HEK293 (cell line): Measurements from ENCODE around the gene HERC2.

ENCODE experiments used
- CTCF ChIA-PET: fragments of 350-600 bp; formaldehyde crosslinking; extraction: SDS; loops from one replicate; lab custom pipeline; 2021; ENCODE audit warnings: antibody characterized with exemption; lab: Yijun Ruan, JAX
- POLR2A ChIA-PET: fragments of 300-600 bp; formaldehyde crosslinking; extraction: SDS; loops from one replicate; lab custom pipeline; 2020; ENCODE audit warnings: antibody characterized with exemption, inconsistent platforms; lab: Yijun Ruan, JAX
- H3K27ac ChIP-seq: fragments of 200-500 bp; sonication (Bioruptor generic); 2 replicates; pipeline ENCODE4 v1.5.1; 2014; ENCODE audit warnings: low read depth, low read length, control low read depth, inconsistent platforms; ENCODE audit errors: extremely low read depth
- H3K36me3 ChIP-seq, 2 experiments: fragments of 200-500 bp in 1 of 2; sonication (Bioruptor generic) in 1 of 2; 1 replicate in 1 of 2; 2 replicates in 1 of 2; pipeline ENCODE4 v1.5.1; 2014 to 2017; ENCODE audit warnings: inconsistent platforms in 2 of 2, low read length in 2 of 2; ENCODE audit not compliant: control insufficient read depth in 2 of 2, insufficient read depth in 1 of 2
- H3K4me1 ChIP-seq: fragments of 200-500 bp; sonication (Bioruptor generic); 2 replicates; pipeline ENCODE4 v1.5.1; 2014; ENCODE audit warnings: mild to moderate bottlenecking, low read length, inconsistent platforms; ENCODE audit not compliant: control insufficient read depth, insufficient read depth
- H3K4me3 ChIP-seq: 2 replicates; pipeline ENCODE4 v1.5.1; 2011; ENCODE audit warnings: low read depth, mild to moderate bottlenecking, control low read depth, low read length, moderate library complexity
- H3K9me3 ChIP-seq: fragments of 200-500 bp; sonication (Bioruptor generic); 2 replicates; pipeline ENCODE4 v1.5.1; 2014; ENCODE audit warnings: low read depth, low read length, inconsistent platforms; ENCODE audit not compliant: control insufficient read depth, insufficient read depth
- FEZF1 ChIP-seq: fragments of 450-650 bp; formaldehyde crosslinking; IDR thresholded peaks from 2 replicates; pipeline ENCODE4 v1.5.1; 2016; ENCODE audit warnings: missing biosample characterization, missing genetic modification characterization
- GLI2 ChIP-seq: fragments of 450-650 bp; formaldehyde crosslinking; IDR thresholded peaks from 2 replicates; pipeline ENCODE4; 2017; ENCODE audit warnings: missing biosample characterization, missing genetic modification characterization, low read depth, borderline replicate concordance
- HOXA7 ChIP-seq: sonication (generic); formaldehyde crosslinking; IDR thresholded peaks from 2 replicates; pipeline ENCODE4 v1.8.1; 2022; ENCODE audit warnings: missing genetic modification reagents, borderline replicate concordance
- HOXD13 ChIP-seq: sonication (generic); formaldehyde crosslinking; IDR thresholded peaks from 2 replicates; pipeline ENCODE4 v1.8.0; 2022; ENCODE audit warnings: missing genetic modification reagents, borderline replicate concordance
- KLF1 ChIP-seq: fragments of 450-650 bp; formaldehyde crosslinking; IDR thresholded peaks from 2 replicates; pipeline ENCODE4 v1.5.1; 2016; ENCODE audit warnings: missing biosample characterization, missing genetic modification characterization
- KLF7 ChIP-seq: fragments of 450-650 bp; formaldehyde crosslinking; IDR thresholded peaks from 2 replicates; pipeline ENCODE4 v1.5.1; 2016; ENCODE audit warnings: missing biosample characterization, missing genetic modification characterization, borderline replicate concordance
- SETDB1 ChIP-seq: IDR thresholded peaks from one replicate; pipeline ENCODE4 v1.6.1; 2017; ENCODE audit warnings: mild to moderate bottlenecking, low read length, moderate library complexity, mixed read lengths; ENCODE audit not compliant: insufficient read length
- ZBTB11 ChIP-seq: fragments of 450-650 bp; formaldehyde crosslinking; conservative IDR thresholded peaks from 2 replicates; pipeline ENCODE4 v1.5.1; 2016; ENCODE audit warnings: low read depth, missing biosample characterization, missing genetic modification characterization
- ZNF132 ChIP-seq: fragments of 450-650 bp; formaldehyde crosslinking; IDR thresholded peaks from 2 replicates; pipeline ENCODE4 v1.5.1; 2017; ENCODE audit warnings: missing biosample characterization, missing genetic modification characterization, borderline replicate concordance
- ZNF146 ChIP-seq: fragments of 450-650 bp; formaldehyde crosslinking; IDR thresholded peaks from 2 replicates; pipeline ENCODE4 v1.5.1; 2016; ENCODE audit warnings: missing biosample characterization, missing genetic modification characterization
- ZNF155 ChIP-seq: fragments of 450-650 bp; formaldehyde crosslinking; IDR thresholded peaks from 2 replicates; pipeline ENCODE4 v1.5.1; 2016; ENCODE audit warnings: missing biosample characterization, missing genetic modification characterization
- ZNF433 ChIP-seq: fragments of 450-650 bp; formaldehyde crosslinking; IDR thresholded peaks from 2 replicates; pipeline ENCODE4 v1.5.1; 2016; ENCODE audit warnings: missing biosample characterization, missing genetic modification characterization, low read depth
- ZNF473 ChIP-seq: fragments of 450-650 bp; formaldehyde crosslinking; IDR thresholded peaks from 2 replicates; pipeline ENCODE4 v1.5.1; 2017; ENCODE audit warnings: missing biosample characterization, missing genetic modification characterization
- ZNF624 ChIP-seq: fragments of 450-650 bp; formaldehyde crosslinking; IDR thresholded peaks from 2 replicates; pipeline ENCODE4 v1.5.1; 2017; ENCODE audit warnings: missing biosample characterization, missing genetic modification characterization
- ZNF670 ChIP-seq: fragments of 450-650 bp; formaldehyde crosslinking; IDR thresholded peaks from 2 replicates; pipeline ENCODE4 v1.5.1; 2016; ENCODE audit warnings: missing biosample characterization, missing genetic modification characterization, low read depth
- ZNF777 ChIP-seq: fragments of 450-650 bp; formaldehyde crosslinking; IDR thresholded peaks from 2 replicates; pipeline ENCODE4 v1.5.1; 2017; ENCODE audit warnings: missing biosample characterization, missing genetic modification characterization, borderline replicate concordance
- ZSCAN18 ChIP-seq: fragments of 450-650 bp; formaldehyde crosslinking; IDR thresholded peaks from 2 replicates; pipeline ENCODE4 v1.5.1; 2016; ENCODE audit warnings: missing biosample characterization, missing genetic modification characterization
- TF ChIP-seq, protein P1 (sequence below): fragments of 450-650 bp; formaldehyde crosslinking; IDR thresholded peaks from 2 replicates; pipeline ENCODE4 v1.5.1; 2016; ENCODE audit warnings: missing biosample characterization, missing genetic modification characterization
- TF ChIP-seq, protein P2 (sequence below): fragments of 450-650 bp; formaldehyde crosslinking; IDR thresholded peaks from 2 replicates; pipeline ENCODE4 v1.5.1; 2016; ENCODE audit warnings: missing biosample characterization, missing genetic modification characterization
- TF ChIP-seq, protein P3 (sequence below): fragments of 450-650 bp; IDR thresholded peaks from 2 replicates; pipeline ENCODE4 v1.5.1; 2018; ENCODE audit warnings: missing biosample characterization, mild to moderate bottlenecking, missing genetic modification characterization

HERC2 gene

GRCh38 chr15:28132524-28133275, 189.3 kb downstream of the HERC2 start:
- Histone ChIP-seq H3K4me1 (no peaks in the 10 kb centered on the region), H3K27ac (no peak overlapping the region), H3K4me3 (no peak overlapping the region), H3K36me3 (peaks cover 0 to 61% of the 10 kb centered on the region in 2 experiments; a peak in 1 of 3 replicates), H3K9me3 (no peaks in the 10 kb centered on the region)
- no peak for TF ChIP-seq SETDB1
- no peak for TF ChIP-seq ZNF670 (tag by site-specific recombination)
- no peak for TF ChIP-seq HOXA7
- no peak for TF ChIP-seq ZNF624 (tag by site-specific recombination)
- no peak for TF ChIP-seq FEZF1 (tag by site-specific recombination)
- TF ChIP-seq ZNF132 (tag by site-specific recombination): no peak
- TF ChIP-seq, protein P1, sequence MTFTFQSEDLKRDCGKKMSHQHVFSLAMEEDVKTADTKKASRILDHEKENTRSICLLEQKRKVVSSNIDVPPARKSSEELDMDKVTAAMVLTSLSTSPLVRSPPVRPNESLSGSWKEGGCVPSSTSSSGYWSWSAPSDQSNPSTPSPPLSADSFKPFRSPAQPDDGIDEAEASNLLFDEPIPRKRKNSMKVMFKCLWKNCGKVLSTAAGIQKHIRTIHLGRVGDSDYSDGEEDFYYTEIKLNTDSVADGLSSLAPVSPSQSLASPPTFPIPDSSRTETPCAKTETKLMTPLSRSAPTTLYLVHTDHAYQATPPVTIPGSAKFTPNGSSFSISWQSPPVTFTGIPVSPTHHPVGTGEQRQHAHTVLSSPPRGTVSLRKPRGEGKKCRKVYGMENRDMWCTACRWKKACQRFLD (tag by site-specific recombination): no peak
- TF ChIP-seq KLF7 (tag by site-specific recombination): no peak
- TF ChIP-seq ZNF433 (tag by site-specific recombination): no peak
- no peak for TF ChIP-seq ZBTB11 (tag by site-specific recombination)
- TF ChIP-seq HOXD13 (CRISPR knock-in tag): no peak
- TF ChIP-seq ZNF155 (tag by site-specific recombination): no peak
- ChIA-PET POLR2A (no interaction called here), CTCF (no interaction called here)

- ChIA-PET POLR2A (no interaction called here), CTCF (no interaction called here)
- Histone ChIP-seq H3K4me1 (no peaks in the 10 kb centered on the region), H3K27ac (no peak overlapping the region), H3K36me3 (peaks cover 0 to 67% of the 10 kb centered on the region in 2 experiments; a peak in 1 of 3 replicates), H3K4me3 (no peak overlapping the region), H3K9me3 (no peaks in the 10 kb centered on the region)
- TF ChIP-seq GLI2 (tag by site-specific recombination) (no peak), ZNF433 (tag by site-specific recombination) (no peak), ZNF670 (tag by site-specific recombination) (no peak), ZNF777 (tag by site-specific recombination) (no peak), ZNF473 (tag by site-specific recombination) (no peak), ZBTB11 (tag by site-specific recombination) (no peak), KLF1 (tag by site-specific recombination) (no peak), ZNF146 (tag by site-specific recombination) (no peak), ZSCAN18 (tag by site-specific recombination) (no peak), ZNF624 (tag by site-specific recombination) (no peak)
- TF ChIP-seq, protein P2, sequence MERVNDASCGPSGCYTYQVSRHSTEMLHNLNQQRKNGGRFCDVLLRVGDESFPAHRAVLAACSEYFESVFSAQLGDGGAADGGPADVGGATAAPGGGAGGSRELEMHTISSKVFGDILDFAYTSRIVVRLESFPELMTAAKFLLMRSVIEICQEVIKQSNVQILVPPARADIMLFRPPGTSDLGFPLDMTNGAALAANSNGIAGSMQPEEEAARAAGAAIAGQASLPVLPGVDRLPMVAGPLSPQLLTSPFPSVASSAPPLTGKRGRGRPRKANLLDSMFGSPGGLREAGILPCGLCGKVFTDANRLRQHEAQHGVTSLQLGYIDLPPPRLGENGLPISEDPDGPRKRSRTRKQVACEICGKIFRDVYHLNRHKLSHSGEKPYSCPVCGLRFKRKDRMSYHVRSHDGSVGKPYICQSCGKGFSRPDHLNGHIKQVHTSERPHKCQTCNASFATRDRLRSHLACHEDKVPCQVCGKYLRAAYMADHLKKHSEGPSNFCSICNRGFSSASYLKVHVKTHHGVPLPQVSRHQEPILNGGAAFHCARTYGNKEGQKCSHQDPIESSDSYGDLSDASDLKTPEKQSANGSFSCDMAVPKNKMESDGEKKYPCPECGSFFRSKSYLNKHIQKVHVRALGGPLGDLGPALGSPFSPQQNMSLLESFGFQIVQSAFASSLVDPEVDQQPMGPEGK (tag by site-specific recombination): no peak
- TF ChIP-seq, protein P3, sequence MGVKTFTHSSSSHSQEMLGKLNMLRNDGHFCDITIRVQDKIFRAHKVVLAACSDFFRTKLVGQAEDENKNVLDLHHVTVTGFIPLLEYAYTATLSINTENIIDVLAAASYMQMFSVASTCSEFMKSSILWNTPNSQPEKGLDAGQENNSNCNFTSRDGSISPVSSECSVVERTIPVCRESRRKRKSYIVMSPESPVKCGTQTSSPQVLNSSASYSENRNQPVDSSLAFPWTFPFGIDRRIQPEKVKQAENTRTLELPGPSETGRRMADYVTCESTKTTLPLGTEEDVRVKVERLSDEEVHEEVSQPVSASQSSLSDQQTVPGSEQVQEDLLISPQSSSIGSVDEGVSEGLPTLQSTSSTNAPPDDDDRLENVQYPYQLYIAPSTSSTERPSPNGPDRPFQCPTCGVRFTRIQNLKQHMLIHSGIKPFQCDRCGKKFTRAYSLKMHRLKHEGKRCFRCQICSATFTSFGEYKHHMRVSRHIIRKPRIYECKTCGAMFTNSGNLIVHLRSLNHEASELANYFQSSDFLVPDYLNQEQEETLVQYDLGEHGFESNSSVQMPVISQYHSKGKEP: no peak
Measured at GRCh38 chr15:28131946-28132345, 190.0 kb downstream of the HERC2 start.
